Measurements from ENCODE around the gene SPRY4. TPM values are rescaled to one million over a fixed set of nuclear protein-coding genes. Genes with fewer than 3 reads are reported as not detected.

SPRY4 gene
- total and polyA plus RNA-seq, 2 of the 13 experiments (the other 11 are each of a cell fraction or from before 2014, with no cell fraction given), result 8.9 to 17.8 TPM

DNA sequence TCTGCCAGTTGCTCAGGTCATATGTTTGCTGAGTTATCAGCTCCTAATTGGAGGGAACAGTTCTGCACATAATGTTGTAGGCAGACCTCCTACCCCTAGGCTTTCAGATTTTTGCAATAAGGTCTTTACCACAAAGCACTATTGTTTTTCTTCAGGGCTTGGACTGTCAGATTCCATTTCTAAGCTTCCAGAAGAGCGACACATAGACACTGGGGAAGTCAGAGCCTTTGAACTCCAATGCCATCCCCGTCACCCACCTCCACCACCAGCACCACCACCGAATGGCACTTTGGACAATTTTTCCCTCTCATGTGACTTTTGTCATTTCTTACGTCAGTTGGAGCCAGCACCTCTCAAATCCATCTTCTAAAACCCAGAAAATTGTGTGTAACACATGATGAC lies 28.3 kb upstream of the SPRY4 start (continued):
- TF ChIP-seq, protein P1, sequence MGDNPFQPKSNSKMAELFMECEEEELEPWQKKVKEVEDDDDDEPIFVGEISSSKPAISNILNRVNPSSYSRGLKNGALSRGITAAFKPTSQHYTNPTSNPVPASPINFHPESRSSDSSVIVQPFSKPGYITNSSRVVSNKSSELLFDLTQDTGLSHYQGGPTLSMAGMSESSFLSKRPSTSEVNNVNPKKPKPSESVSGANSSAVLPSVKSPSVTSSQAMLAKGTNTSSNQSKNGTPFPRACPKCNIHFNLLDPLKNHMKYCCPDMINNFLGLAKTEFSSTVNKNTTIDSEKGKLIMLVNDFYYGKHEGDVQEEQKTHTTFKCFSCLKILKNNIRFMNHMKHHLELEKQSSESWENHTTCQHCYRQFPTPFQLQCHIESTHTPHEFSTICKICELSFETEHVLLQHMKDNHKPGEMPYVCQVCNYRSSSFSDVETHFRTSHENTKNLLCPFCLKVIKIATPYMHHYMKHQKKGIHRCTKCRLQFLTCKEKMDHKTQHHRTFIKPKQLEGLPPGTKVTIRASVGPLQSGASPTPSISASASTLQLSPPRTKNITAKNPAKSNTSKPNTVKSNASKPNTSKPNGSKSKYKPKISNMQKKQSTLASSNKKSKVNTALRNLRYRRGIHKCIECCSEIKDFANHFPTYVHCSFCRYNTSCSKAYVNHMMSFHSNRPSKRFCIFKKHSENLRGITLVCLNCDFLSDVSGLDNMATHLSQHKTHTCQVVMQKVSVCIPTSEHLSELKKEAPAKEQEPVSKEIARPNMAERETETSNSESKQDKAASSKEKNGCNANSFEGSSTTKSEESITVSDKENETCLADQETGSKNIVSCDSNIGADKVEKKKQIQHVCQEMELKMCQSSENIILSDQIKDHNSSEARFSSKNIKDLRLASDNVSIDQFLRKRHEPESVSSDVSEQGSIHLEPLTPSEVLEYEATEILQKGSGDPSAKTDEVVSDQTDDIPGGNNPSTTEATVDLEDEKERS (CRISPR knock-in tag; IDR thresholded peaks at IDR 0.05), result no peak
- TF ChIP-seq ZNF547 (CRISPR knock-in tag; IDR thresholded peaks at IDR 0.05) (no peak), NBN (conservative IDR thresholded peaks at IDR 0.05) (no peak), TBX3 (IDR thresholded peaks at IDR 0.05; ENCODE audit: borderline replicate concordance) (no peak), MBNL3 (CRISPR knock-in tag; conservative IDR thresholded peaks at IDR 0.05) (no peak), ZNF329 (CRISPR knock-in tag; IDR thresholded peaks at IDR 0.05; ENCODE audit: low read depth) (no peak), NR2F2 (IDR thresholded peaks at IDR 0.05; ENCODE audit: borderline replicate concordance, low read depth) (peak; percentile 24; the same call in 1 of the 2 replicates), ZNF331 (CRISPR knock-in tag; IDR thresholded peaks at IDR 0.05) (0 out of 2 replicates have a peak, but pooled peaks have one; percentile 31), ZNF782 (CRISPR knock-in tag; IDR thresholded peaks at IDR 0.05; ENCODE audit: borderline replicate concordance) (no peak), RFX3 (CRISPR knock-in tag; IDR thresholded peaks at IDR 0.05) (no peak), EED (CRISPR knock-in tag; IDR thresholded peaks at IDR 0.05) (no peak), EP300 (IDR thresholded peaks at IDR 0.05; ENCODE audit: low read depth in 2 of 2, low read length in 2 of 2) (peak in 1 of 2 experiments; percentile 60; a peak in 1 of 4 replicates), EP300 (CRISPR knock-in tag; IDR thresholded peaks at IDR 0.05; ENCODE audit: borderline replicate concordance) (no peak; the same call in 1 of the 2 replicates), ZNF615 (CRISPR knock-in tag; IDR thresholded peaks at IDR 0.05; ENCODE audit: borderline replicate concordance) (no peak), ZNF589 (CRISPR knock-in tag; conservative IDR thresholded peaks at IDR 0.05) (no peak), FOXO1 (CRISPR knock-in tag; IDR thresholded peaks at IDR 0.05) (no peak)
- TF ChIP-seq, protein P2, sequence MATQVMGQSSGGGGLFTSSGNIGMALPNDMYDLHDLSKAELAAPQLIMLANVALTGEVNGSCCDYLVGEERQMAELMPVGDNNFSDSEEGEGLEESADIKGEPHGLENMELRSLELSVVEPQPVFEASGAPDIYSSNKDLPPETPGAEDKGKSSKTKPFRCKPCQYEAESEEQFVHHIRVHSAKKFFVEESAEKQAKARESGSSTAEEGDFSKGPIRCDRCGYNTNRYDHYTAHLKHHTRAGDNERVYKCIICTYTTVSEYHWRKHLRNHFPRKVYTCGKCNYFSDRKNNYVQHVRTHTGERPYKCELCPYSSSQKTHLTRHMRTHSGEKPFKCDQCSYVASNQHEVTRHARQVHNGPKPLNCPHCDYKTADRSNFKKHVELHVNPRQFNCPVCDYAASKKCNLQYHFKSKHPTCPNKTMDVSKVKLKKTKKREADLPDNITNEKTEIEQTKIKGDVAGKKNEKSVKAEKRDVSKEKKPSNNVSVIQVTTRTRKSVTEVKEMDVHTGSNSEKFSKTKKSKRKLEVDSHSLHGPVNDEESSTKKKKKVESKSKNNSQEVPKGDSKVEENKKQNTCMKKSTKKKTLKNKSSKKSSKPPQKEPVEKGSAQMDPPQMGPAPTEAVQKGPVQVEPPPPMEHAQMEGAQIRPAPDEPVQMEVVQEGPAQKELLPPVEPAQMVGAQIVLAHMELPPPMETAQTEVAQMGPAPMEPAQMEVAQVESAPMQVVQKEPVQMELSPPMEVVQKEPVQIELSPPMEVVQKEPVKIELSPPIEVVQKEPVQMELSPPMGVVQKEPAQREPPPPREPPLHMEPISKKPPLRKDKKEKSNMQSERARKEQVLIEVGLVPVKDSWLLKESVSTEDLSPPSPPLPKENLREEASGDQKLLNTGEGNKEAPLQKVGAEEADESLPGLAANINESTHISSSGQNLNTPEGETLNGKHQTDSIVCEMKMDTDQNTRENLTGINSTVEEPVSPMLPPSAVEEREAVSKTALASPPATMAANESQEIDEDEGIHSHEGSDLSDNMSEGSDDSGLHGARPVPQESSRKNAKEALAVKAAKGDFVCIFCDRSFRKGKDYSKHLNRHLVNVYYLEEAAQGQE (IDR thresholded peaks at IDR 0.05; ENCODE audit: borderline replicate concordance in 1 of 2, low read depth in 1 of 2, low read length in 2 of 2), result no peak
- TF ChIP-seq, protein P3, sequence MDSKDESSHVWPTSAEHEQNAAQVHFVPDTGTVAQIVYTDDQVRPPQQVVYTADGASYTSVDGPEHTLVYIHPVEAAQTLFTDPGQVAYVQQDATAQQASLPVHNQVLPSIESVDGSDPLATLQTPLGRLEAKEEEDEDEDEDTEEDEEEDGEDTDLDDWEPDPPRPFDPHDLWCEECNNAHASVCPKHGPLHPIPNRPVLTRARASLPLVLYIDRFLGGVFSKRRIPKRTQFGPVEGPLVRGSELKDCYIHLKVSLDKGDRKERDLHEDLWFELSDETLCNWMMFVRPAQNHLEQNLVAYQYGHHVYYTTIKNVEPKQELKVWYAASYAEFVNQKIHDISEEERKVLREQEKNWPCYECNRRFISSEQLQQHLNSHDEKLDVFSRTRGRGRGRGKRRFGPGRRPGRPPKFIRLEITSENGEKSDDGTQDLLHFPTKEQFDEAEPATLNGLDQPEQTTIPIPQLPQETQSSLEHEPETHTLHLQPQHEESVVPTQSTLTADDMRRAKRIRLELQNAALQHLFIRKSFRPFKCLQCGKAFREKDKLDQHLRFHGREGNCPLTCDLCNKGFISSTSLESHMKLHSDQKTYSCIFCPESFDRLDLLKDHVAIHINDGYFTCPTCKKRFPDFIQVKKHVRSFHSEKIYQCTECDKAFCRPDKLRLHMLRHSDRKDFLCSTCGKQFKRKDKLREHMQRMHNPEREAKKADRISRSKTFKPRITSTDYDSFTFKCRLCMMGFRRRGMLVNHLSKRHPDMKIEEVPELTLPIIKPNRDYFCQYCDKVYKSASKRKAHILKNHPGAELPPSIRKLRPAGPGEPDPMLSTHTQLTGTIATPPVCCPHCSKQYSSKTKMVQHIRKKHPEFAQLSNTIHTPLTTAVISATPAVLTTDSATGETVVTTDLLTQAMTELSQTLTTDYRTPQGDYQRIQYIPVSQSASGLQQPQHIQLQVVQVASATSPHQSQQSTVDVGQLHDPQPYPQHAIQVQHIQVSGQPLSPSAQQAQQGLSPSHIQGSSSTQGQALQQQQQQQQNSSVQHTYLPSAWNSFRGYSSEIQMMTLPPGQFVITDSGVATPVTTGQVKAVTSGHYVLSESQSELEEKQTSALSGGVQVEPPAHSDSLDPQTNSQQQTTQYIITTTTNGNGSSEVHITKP (CRISPR knock-in tag; IDR thresholded peaks at IDR 0.05; ENCODE audit: low read depth), result no peak
- TF ChIP-seq, protein P4, sequence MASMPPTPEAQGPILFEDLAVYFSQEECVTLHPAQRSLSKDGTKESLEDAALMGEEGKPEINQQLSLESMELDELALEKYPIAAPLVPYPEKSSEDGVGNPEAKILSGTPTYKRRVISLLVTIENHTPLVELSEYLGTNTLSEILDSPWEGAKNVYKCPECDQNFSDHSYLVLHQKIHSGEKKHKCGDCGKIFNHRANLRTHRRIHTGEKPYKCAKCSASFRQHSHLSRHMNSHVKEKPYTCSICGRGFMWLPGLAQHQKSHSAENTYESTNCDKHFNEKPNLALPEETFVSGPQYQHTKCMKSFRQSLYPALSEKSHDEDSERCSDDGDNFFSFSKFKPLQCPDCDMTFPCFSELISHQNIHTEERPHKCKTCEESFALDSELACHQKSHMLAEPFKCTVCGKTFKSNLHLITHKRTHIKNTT (CRISPR knock-in tag; IDR thresholded peaks at IDR 0.05), result no peak

Measured in HepG2 (cell line).